Thoracic aorta (tissue), 2 donors: ENCODE data around the gene MGAT5. TPM values are rescaled to one million over a fixed set of nuclear protein-coding genes. Genes with fewer than 3 reads are reported as not detected.

Experiments used
- ATAC-seq: fragments of 150-250 bp; one replicate; pipeline ENCODE4 v1.8.0; 2017; ENCODE audit warnings: low read depth; ENCODE audit not compliant: insufficient number of reproducible peaks, low FRiP score
- DNase-seq: peaks from one replicate; pipeline ENCODE4 v3.0.0-alpha.2; 2020; ENCODE audit warnings: low spot score
- H3K27ac ChIP-seq, 2 donors: fragments of 200-600 bp; sonication (generic); 1 replicate in 1 of 2; 2 replicates in 1 of 2; pipeline ENCODE4 v1.5.1; 2016; ENCODE audit warnings: mild to moderate bottlenecking in 2 of 2, moderate library complexity in 2 of 2
- H3K27me3 ChIP-seq: fragments of 200-600 bp; sonication (generic); replicated peaks from 2 replicates; pipeline ENCODE4 v1.6.0; 2016; ENCODE audit warnings: mild to moderate bottlenecking; ENCODE audit not compliant: insufficient read depth
- H3K36me3 ChIP-seq: fragments of 200-600 bp; sonication (generic); one replicate; pipeline ENCODE4 v1.5.1; 2016
- H3K4me1 ChIP-seq, 2 donors: fragments of 200-600 bp; sonication (generic); 1 replicate in 1 of 2; 2 replicates in 1 of 2; pipeline versions ENCODE4 v1.5.1 to v1.6.0; 2016; ENCODE audit warnings: low read depth in 2 of 2, mild to moderate bottlenecking in 1 of 2; ENCODE audit not compliant: control insufficient read depth in 1 of 2
- H3K4me3 ChIP-seq: fragments of 200-600 bp; sonication (generic); 2 replicates; pipeline ENCODE4 v1.5.1; 2016; ENCODE audit warnings: mild to moderate bottlenecking
- H3K9me3 ChIP-seq: fragments of 200-600 bp; sonication (generic); 2 replicates; pipeline ENCODE4 v1.5.1; 2016
- CTCF ChIP-seq: fragments of 200-600 bp; sonication (generic); IDR thresholded peaks from one replicate; pipeline ENCODE4 v1.5.1; 2019; ENCODE audit warnings: antibody characterized with exemption
- total RNA-seq, 2 donors: library from RNA; depleted of rRNA; stranded (reverse); fragments of >200 nt; gene quantifications; one replicate each; pipeline versions ENCODE4 v1.1.0 to v1.2.3, GENCODE V29; 2016

MGAT5 gene
- total RNA-seq, 2 donors from 2014 or later = 43.9 to 95.3 TPM

GRCh38 chr2:134420920-134421319 is 167.0 kb downstream of the MGAT5 start:
- no peaks in the 10 kb centered on the region for H3K27me3 ChIP-seq
- H3K4me3 ChIP-seq = no peak overlapping the region
- H3K4me1 ChIP-seq = peaks cover 0 to 28% of the 10 kb centered on the region in 2 donors
- H3K9me3 ChIP-seq = no peaks in the 10 kb centered on the region
- ATAC-seq (no peak), DNase-seq (no peak)
- H3K27ac ChIP-seq = peak overlapping the region; percentile 6 to 7
- no peak for TF ChIP-seq CTCF
- H3K36me3 ChIP-seq = no peaks in the 10 kb centered on the region

- TF ChIP-seq CTCF = no peak
- ATAC-seq = no peak
- no peak for DNase-seq
- Histone ChIP-seq H3K27me3 (no peaks in the 10 kb centered on the region), H3K27ac (no peak overlapping the region), H3K9me3 (no peaks in the 10 kb centered on the region), H3K4me1 (peaks cover 0 to 36% of the 10 kb centered on the region in 2 donors), H3K4me3 (no peak overlapping the region), H3K36me3 (no peaks in the 10 kb centered on the region)
Measured at GRCh38 chr2:134421556-134422328, 167.9 kb downstream of the MGAT5 start.

GRCh38 chr2:134425724-134426496 is 172.0 kb downstream of the MGAT5 start:
- Histone ChIP-seq H3K4me3 (no peak overlapping the region), H3K9me3 (no peaks in the 10 kb centered on the region), H3K36me3 (peaks cover 3% of the 10 kb centered on the region), H3K27ac (peak overlapping the region; percentile 9 to 37), H3K27me3 (no peaks in the 10 kb centered on the region), H3K4me1 (peaks cover 0 to 33% of the 10 kb centered on the region in 2 donors)
- DNase-seq (no peak), ATAC-seq (no peak)
- TF ChIP-seq CTCF = no peak

GRCh38 chr2:134426721-134427120 is 172.8 kb downstream of the MGAT5 start:
- Histone ChIP-seq H3K4me1 (peaks cover 0 to 25% of the 10 kb centered on the region in 2 donors), H3K9me3 (no peaks in the 10 kb centered on the region), H3K27ac (peak overlapping the region in 1 of 2 donors; percentile 37), H3K4me3 (no peak overlapping the region), H3K36me3 (peaks cover 3% of the 10 kb centered on the region), H3K27me3 (no peaks in the 10 kb centered on the region)
- no peak for TF ChIP-seq CTCF
- no peak for DNase-seq
- ATAC-seq = no peak

GRCh38 chr2:134429886-134430285 is 176.0 kb downstream of the MGAT5 start:
- Histone ChIP-seq H3K36me3 (peaks cover 3% of the 10 kb centered on the region), H3K27me3 (no peaks in the 10 kb centered on the region), H3K4me1 (peaks cover 0 to 22% of the 10 kb centered on the region in 2 donors), H3K4me3 (no peak overlapping the region), H3K9me3 (no peaks in the 10 kb centered on the region), H3K27ac (no peak overlapping the region)
- ATAC-seq (no peak), DNase-seq (no peak)
- no peak for TF ChIP-seq CTCF
